ENCODE measurements around the gene CLINT1. TPM values are rescaled to one million over a fixed set of nuclear protein-coding genes. Genes with fewer than 3 reads are reported as not detected.

The CLINT1 gene
- total and polyA plus RNA-seq, 9 of the 15 experiments (the other 6 are each of a cell fraction or from before 2014, with no cell fraction given): 23.6 to 125 (median 71.4) TPM

- TF ChIP-seq, protein P1, sequence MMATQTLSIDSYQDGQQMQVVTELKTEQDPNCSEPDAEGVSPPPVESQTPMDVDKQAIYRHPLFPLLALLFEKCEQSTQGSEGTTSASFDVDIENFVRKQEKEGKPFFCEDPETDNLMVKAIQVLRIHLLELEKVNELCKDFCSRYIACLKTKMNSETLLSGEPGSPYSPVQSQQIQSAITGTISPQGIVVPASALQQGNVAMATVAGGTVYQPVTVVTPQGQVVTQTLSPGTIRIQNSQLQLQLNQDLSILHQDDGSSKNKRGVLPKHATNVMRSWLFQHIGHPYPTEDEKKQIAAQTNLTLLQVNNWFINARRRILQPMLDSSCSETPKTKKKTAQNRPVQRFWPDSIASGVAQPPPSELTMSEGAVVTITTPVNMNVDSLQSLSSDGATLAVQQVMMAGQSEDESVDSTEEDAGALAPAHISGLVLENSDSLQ (IDR thresholded peaks at IDR 0.05): peak; percentile 63
- TF ChIP-seq GABPB1 (CRISPR knock-in tag; IDR thresholded peaks at IDR 0.05) (peak; percentile 60), ESRRA (IDR thresholded peaks at IDR 0.05; ENCODE audit: borderline replicate concordance, low read depth) (peak; percentile 38; the same call in 1 of the 2 replicates), ZFP30 (CRISPR knock-in tag; IDR thresholded peaks at IDR 0.05; ENCODE audit: borderline replicate concordance) (no peak), POLR2A (conservative IDR thresholded peaks at IDR 0.05) (0 out of 2 replicates have a peak, but pooled peaks have one; percentile 34), CREM (IDR thresholded peaks at IDR 0.05; ENCODE audit: low read depth) (peak; percentile 72), ATF7 (IDR thresholded peaks at IDR 0.05) (peak; percentile 71; the same call in 1 of the 2 replicates), NEUROD1 (IDR thresholded peaks at IDR 0.05; ENCODE audit: borderline replicate concordance, low read depth, low read length, partially characterized antibody) (no peak), JUN (IDR thresholded peaks at IDR 0.05; ENCODE audit: borderline replicate concordance, low read depth, low read length) (0 out of 2 replicates have a peak, but pooled peaks have one; percentile 12), JUN (CRISPR knock-in tag; IDR thresholded peaks at IDR 0.05; ENCODE audit: borderline replicate concordance) (no peak), ZNF592 (IDR thresholded peaks at IDR 0.05) (0 out of 2 replicates have a peak, but pooled peaks have one; percentile 40)
- TF ChIP-seq, protein P2, sequence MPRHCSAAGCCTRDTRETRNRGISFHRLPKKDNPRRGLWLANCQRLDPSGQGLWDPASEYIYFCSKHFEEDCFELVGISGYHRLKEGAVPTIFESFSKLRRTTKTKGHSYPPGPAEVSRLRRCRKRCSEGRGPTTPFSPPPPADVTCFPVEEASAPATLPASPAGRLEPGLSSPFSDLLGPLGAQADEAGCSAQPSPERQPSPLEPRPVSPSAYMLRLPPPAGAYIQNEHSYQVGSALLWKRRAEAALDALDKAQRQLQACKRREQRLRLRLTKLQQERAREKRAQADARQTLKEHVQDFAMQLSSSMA (CRISPR knock-in tag; IDR thresholded peaks at IDR 0.05): peak; percentile 59; the same call in 1 of the 2 replicates
- TF ChIP-seq, protein P3, sequence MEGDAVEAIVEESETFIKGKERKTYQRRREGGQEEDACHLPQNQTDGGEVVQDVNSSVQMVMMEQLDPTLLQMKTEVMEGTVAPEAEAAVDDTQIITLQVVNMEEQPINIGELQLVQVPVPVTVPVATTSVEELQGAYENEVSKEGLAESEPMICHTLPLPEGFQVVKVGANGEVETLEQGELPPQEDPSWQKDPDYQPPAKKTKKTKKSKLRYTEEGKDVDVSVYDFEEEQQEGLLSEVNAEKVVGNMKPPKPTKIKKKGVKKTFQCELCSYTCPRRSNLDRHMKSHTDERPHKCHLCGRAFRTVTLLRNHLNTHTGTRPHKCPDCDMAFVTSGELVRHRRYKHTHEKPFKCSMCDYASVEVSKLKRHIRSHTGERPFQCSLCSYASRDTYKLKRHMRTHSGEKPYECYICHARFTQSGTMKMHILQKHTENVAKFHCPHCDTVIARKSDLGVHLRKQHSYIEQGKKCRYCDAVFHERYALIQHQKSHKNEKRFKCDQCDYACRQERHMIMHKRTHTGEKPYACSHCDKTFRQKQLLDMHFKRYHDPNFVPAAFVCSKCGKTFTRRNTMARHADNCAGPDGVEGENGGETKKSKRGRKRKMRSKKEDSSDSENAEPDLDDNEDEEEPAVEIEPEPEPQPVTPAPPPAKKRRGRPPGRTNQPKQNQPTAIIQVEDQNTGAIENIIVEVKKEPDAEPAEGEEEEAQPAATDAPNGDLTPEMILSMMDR (IDR thresholded peaks at IDR 0.05 in 2 of 3, conservative IDR thresholded peaks at IDR 0.05 in 1 of 3; ENCODE audit: insufficient read depth in 2 of 3, low read depth in 1 of 3, low read length in 3 of 3): peak; percentile 99 to 100 (median 100)
- TF ChIP-seq, protein P4, sequence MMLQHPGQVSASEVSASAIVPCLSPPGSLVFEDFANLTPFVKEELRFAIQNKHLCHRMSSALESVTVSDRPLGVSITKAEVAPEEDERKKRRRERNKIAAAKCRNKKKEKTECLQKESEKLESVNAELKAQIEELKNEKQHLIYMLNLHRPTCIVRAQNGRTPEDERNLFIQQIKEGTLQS (IDR thresholded peaks at IDR 0.05): no peak
- TF ChIP-seq, protein P4 (CRISPR knock-in tag; conservative IDR thresholded peaks at IDR 0.05): 0 out of 2 replicates have a peak, but pooled peaks have one; percentile 45
These were observed 115.5 kb downstream of the CLINT1 start, which contains the start of gene LSM11 (continued) for GRCh38 chr5:157743163-157744050.

Measured in K562 (cell line).